GM23248 (cell line): Measurements from ENCODE around the gene TBC1D22A. TPM values are rescaled to one million over a fixed set of nuclear protein-coding genes. Genes with fewer than 3 reads are reported as not detected.

ENCODE experiments used
- DNase-seq: peaks from one replicate; pipeline ENCODE4 v3.0.0-alpha.2; 2015
- H2AFZ ChIP-seq: fragments of 200-600 bp; sonication (generic); 2 replicates; pipeline ENCODE4 v1.6.1; 2016; ENCODE audit warnings: antibody characterized with exemption
- H3F3A ChIP-seq: fragments of 200-600 bp; sonication (generic); 2 replicates; pipeline ENCODE4 v1.6.1; 2016; ENCODE audit warnings: mild to moderate bottlenecking, antibody characterized with exemption, mixed run types; ENCODE audit not compliant: insufficient read depth
- H3K27ac ChIP-seq: fragments of 200-600 bp; sonication (generic); 2 replicates; pipeline ENCODE4 v1.5.1; 2016; ENCODE audit warnings: mild to moderate bottlenecking
- H3K27me3 ChIP-seq: fragments of 200-600 bp; sonication (generic); replicated peaks from 2 replicates; pipeline ENCODE4 v1.6.1; 2016; ENCODE audit warnings: mild to moderate bottlenecking; ENCODE audit not compliant: insufficient read depth
- H3K36me3 ChIP-seq: fragments of 200-600 bp; sonication (generic); 2 replicates; pipeline ENCODE4 v1.6.1; 2016; ENCODE audit warnings: low read depth, mild to moderate bottlenecking
- H3K4me1 ChIP-seq: fragments of 200-600 bp; sonication (generic); 2 replicates; pipeline ENCODE4 v1.6.1; 2016; ENCODE audit warnings: mild to moderate bottlenecking; ENCODE audit not compliant: insufficient read depth
- H3K4me2 ChIP-seq: fragments of 200-600 bp; sonication (generic); one replicate; pipeline ENCODE4 v1.6.1; 2016; ENCODE audit warnings: mild to moderate bottlenecking; ENCODE audit not compliant: unreplicated experiment
- H3K4me3 ChIP-seq: fragments of 200-600 bp; sonication (generic); 2 replicates; pipeline ENCODE4 v1.5.1; 2016; ENCODE audit warnings: mild to moderate bottlenecking
- H3K79me2 ChIP-seq: fragments of 200-600 bp; sonication (generic); 2 replicates; pipeline ENCODE4 v1.6.1; 2016; ENCODE audit warnings: mild to moderate bottlenecking; ENCODE audit not compliant: insufficient read depth
- H3K9ac ChIP-seq: fragments of 200-600 bp; sonication (generic); 2 replicates; pipeline ENCODE4 v1.6.1; 2016; ENCODE audit warnings: mild to moderate bottlenecking
- H3K9me2 ChIP-seq: fragments of 200-600 bp; sonication (generic); 2 replicates; pipeline ENCODE4 v1.6.1; 2016; ENCODE audit warnings: mixed run types, mild to moderate bottlenecking, moderate library complexity; ENCODE audit not compliant: insufficient read depth
- H3K9me3 ChIP-seq: fragments of 200-600 bp; sonication (generic); one replicate; pipeline ENCODE4 v1.6.1; 2017; ENCODE audit warnings: low read depth
- H4K20me1 ChIP-seq: fragments of 200-600 bp; sonication (generic); 2 replicates; pipeline ENCODE4 v1.6.0; 2016; ENCODE audit not compliant: insufficient read depth
- EZH2 ChIP-seq: fragments of 200-600 bp; sonication (generic); IDR thresholded peaks from 2 replicates; pipeline ENCODE4 v1.6.1; 2018; ENCODE audit warnings: antibody characterized with exemption, mild to moderate bottlenecking; ENCODE audit not compliant: insufficient read depth, poor library complexity, severe bottlenecking
- EZH2phosphoT487 ChIP-seq: fragments of 200-600 bp; sonication (generic); IDR thresholded peaks from 2 replicates; pipeline ENCODE4 v1.6.1; 2018; ENCODE audit warnings: antibody characterized with exemption, moderate library complexity, mild to moderate bottlenecking, low read depth; ENCODE audit not compliant: insufficient read depth
- WGBS, 2 experiments: methylation state at CpG; one replicate each; pipeline ENCODE4 v1.1.6; 2015 to 2017; ENCODE audit warnings: low lambda C conversion rate in 2 of 2, low coverage in 1 of 2; ENCODE audit errors: missing lambda C conversion rate in 2 of 2; 5-methylcytosine and 5-hydroxymethylcytosine counted together
- in situ Hi-C: fragments of 300-500 bp; cut with MboI; formaldehyde crosslinking; loops from 2 replicates; pipeline ENCODE4 v1.15.0; 2020
- polyA plus RNA-seq: library from polyadenylated mRNA; unstranded; fragments of >200 nt; fragmentation: Nextera tagmentation; extraction: Ambion mirVana; gene quantifications from 2 replicates; pipeline ENCODE4 v1.2.1, GENCODE V29; 2016
- total RNA-seq: library from RNA; depleted of rRNA; stranded (reverse); fragments of >200 nt; shearing (Covaris generic); gene quantifications from 2 replicates; pipeline ENCODE4 v1.2.3, GENCODE V29; 2014

TBC1D22A gene
- total and polyA plus RNA-seq, 2 experiments from 2014 or later, result 12.3 to 16.9 TPM

DNA sequence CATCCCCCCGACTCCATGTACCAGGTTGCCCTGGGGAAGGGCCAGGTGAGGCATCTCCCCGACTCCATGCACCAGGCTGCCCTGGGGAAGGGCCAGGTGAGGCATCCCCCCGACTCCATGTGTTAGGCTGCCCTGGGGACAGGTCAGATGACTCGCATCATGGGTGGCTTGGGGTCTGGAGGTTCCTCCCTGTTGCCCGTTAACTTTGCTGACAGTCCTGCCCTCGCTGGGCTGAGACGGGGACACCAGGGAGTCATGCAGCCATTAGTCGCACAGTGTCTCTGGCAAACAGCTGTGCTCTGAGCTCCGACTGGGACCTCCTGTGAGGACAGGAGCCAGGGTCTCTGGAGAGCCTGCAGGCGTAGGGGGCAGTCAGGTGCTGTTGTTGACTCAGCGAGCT lies 336.1 kb downstream of the TBC1D22A start:
- Histone ChIP-seq H3K9ac (no peak overlapping the region), H3K9me3 (no peaks in the 10 kb centered on the region), H3K27ac (no peak overlapping the region), H2AFZ (no peak overlapping the region), H3K9me2 (no peaks in the 10 kb centered on the region), H4K20me1 (no peaks in the 10 kb centered on the region), H3K4me2 (no peak overlapping the region), H3K4me1 (peaks cover 3% of the 10 kb centered on the region; the same call in 1 of the 2 replicates), H3K4me3 (no peak overlapping the region), H3K79me2 (no peaks in the 10 kb centered on the region), H3K27me3 (no peaks in the 10 kb centered on the region), H3F3A (no peaks in the 10 kb centered on the region), H3K36me3 (no peaks in the 10 kb centered on the region)
- TF ChIP-seq EZH2phosphoT487, result no peak
- no peak for TF ChIP-seq EZH2
- DNase-seq, result no peak
- WGBS, 2 experiments, result 85 to 92% methylated on average over 10 to 11 of the region's 11 CpGs
- in situ Hi-C loops, result no loop called here

DNA sequence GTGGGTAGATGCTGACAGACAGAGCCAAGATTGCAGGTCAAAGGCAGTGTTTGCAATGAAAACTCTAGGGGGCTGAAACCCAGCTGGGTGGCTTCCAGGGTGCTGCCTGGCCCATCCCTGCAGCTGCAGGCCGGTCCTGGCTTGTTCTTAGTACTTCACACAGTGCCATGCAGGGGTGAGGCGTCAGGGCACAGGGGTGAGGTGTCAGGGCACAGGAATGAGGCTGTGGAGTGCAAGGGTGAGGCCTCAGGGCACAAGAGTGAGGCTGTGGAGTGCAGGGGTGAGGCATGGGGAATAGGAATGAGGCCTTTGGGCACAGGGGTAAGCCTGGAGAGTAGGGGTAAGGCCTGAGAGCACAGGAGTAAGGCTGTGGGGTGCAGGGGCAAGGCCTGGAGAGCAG lies 337.6 kb downstream of the TBC1D22A start:
- in situ Hi-C loops, result no loop called here

DNA sequence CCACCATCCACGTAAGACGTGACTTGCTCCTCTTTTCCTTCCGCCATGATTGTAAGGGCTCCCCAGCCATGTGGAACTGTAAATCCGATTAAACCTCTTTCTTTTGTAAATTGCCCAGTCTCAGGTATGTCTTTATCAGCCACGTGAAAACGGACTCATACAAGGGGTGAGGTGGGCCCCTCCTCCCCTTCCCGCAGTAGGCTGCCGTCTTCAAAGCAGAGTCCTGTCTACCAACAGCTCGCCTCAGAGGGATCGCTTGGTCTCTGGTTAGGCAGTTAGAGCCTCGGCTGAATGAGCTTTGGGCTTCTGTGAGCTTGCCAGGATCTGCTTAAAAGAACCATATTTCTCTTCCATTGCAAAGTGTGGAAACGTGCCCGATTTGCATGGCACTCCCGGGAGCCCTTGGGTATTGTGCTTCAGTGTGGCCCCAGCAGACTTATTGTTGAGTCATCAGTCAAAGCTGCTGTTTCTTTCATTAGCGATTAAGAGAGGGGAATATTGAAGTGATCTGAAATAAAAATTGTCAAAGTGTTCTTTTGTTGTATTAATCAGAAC lies 338.3 kb downstream of the TBC1D22A start:
- no peaks in the 10 kb centered on the region for H3K27me3 ChIP-seq
- no peak overlapping the region for H3K27ac ChIP-seq
- no peaks in the 10 kb centered on the region for H3K9me2 ChIP-seq
- H4K20me1 ChIP-seq, result no peaks in the 10 kb centered on the region
- H3K9me3 ChIP-seq, result no peaks in the 10 kb centered on the region
- no peaks in the 10 kb centered on the region for H3K36me3 ChIP-seq
- in situ Hi-C loops, result no loop called here
- H2AFZ ChIP-seq, result no peak overlapping the region
- TF ChIP-seq EZH2phosphoT487 (no peak), EZH2 (no peak)
- no peak overlapping the region for H3K9ac ChIP-seq
- 79 to 81% methylated on average over 15 of the region's 15 CpGs for WGBS, 2 experiments
- no peak overlapping the region for H3K4me2 ChIP-seq
- H3F3A ChIP-seq, result peaks cover 3% of the 10 kb centered on the region
- DNase-seq, result no peak
- H3K79me2 ChIP-seq, result no peaks in the 10 kb centered on the region
- no peak overlapping the region for H3K4me3 ChIP-seq
- H3K4me1 ChIP-seq, result no peaks in the 10 kb centered on the region

More for the DNA sequence above, 337.6 kb downstream of the TBC1D22A start:
- no peaks in the 10 kb centered on the region for H3K27me3 ChIP-seq
- no peaks in the 10 kb centered on the region for H3F3A ChIP-seq
- no peak overlapping the region for H2AFZ ChIP-seq
- H3K4me3 ChIP-seq, result no peak overlapping the region
- TF ChIP-seq EZH2phosphoT487 (no peak), EZH2 (no peak)
- H3K4me2 ChIP-seq, result no peak overlapping the region
- H3K36me3 ChIP-seq, result no peaks in the 10 kb centered on the region
- no peaks in the 10 kb centered on the region for H3K9me3 ChIP-seq
- 93 to 100% methylated on average over 2 of the region's 2 CpGs for WGBS, 2 experiments
- no peaks in the 10 kb centered on the region for H3K4me1 ChIP-seq
- no peak for DNase-seq
- no peaks in the 10 kb centered on the region for H4K20me1 ChIP-seq
- no peak overlapping the region for H3K9ac ChIP-seq
- no peaks in the 10 kb centered on the region for H3K79me2 ChIP-seq
- H3K9me2 ChIP-seq, result no peaks in the 10 kb centered on the region
- no peak overlapping the region for H3K27ac ChIP-seq

DNA sequence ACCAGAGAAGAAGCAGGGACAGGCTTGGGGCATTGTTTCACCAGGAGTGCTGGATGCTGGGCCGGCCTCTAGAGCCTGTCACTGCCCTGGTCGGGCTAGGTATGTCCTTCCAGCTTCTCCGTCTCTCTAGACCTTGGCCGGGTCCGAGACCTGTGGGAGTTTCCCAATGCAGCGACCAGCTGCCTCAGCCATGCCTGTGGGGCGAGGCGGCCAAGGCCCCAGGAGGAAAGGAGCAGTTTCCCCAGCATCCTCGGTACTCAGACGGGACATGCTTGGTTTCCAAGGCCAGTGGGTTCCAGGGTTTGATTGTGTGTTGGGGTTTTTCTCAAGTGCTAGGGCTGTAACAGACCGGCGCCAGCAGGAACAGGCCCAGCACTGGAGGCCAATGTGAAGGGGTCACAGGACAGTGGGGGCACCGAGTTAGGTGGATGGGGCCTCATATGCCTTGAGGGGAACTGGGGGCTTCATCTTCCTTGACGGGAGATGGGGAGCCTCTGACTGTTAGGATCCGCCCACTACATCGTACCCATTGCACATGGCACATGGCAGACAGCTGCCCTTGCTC lies 339.0 kb downstream of the TBC1D22A start:
- peaks cover 10% of the 10 kb centered on the region for H3F3A ChIP-seq
- no peaks in the 10 kb centered on the region for H3K27me3 ChIP-seq
- no peaks in the 10 kb centered on the region for H3K36me3 ChIP-seq
- no peak for TF ChIP-seq EZH2phosphoT487
- TF ChIP-seq EZH2, result no peak
- no peaks in the 10 kb centered on the region for H3K9me2 ChIP-seq
- in situ Hi-C loops, result no loop called here
- peaks cover 1% of the 10 kb centered on the region; the same call in 1 of the 2 replicates for H3K4me1 ChIP-seq
- no peak overlapping the region for H3K9ac ChIP-seq
- no peak overlapping the region for H3K4me2 ChIP-seq
- 98% methylated on average over 16 of the region's 16 CpGs for WGBS, 2 experiments
- no peaks in the 10 kb centered on the region for H4K20me1 ChIP-seq
- no peak for DNase-seq
- no peaks in the 10 kb centered on the region for H3K79me2 ChIP-seq
- H2AFZ ChIP-seq, result no peak overlapping the region
- H3K4me3 ChIP-seq, result no peak overlapping the region
- no peak overlapping the region for H3K27ac ChIP-seq
- no peaks in the 10 kb centered on the region for H3K9me3 ChIP-seq
